GM19463 (cell line): ENCODE results near the gene SLC47A1.

Experiments
- ATAC-seq: cut with Tn5 transposase; IDR thresholded peaks from one replicate; pipeline ENCODE4 v1.9.1; 2021; ENCODE audit warnings: mild to moderate bottlenecking, moderate library complexity; ENCODE audit not compliant: unreplicated experiment

The SLC47A1 gene

GRCh38 chr17:19590912-19591551, 57.4 kb downstream of the SLC47A1 start:
- ATAC-seq, result no peak

DNA sequence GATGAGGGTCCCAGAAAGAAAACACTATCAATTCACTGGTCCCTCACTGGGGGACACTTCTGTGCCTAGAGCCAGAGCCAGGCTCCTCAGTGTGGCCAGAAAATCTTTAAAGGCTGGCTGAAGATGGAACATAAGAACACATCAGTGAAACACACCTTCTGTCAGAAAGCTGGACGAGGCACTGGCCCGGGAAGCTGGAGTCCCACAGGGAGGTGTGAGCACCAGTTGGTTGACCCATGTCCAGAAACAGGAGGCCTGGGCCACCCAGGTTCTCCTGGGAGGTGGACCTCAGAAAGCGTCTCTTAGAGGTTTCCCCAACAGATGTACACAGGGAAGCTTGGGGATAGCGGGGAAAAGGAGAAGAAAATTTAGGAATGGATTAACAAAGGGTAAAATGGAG, 58.7 kb downstream of the SLC47A1 start:
- ATAC-seq, result no peak

DNA sequence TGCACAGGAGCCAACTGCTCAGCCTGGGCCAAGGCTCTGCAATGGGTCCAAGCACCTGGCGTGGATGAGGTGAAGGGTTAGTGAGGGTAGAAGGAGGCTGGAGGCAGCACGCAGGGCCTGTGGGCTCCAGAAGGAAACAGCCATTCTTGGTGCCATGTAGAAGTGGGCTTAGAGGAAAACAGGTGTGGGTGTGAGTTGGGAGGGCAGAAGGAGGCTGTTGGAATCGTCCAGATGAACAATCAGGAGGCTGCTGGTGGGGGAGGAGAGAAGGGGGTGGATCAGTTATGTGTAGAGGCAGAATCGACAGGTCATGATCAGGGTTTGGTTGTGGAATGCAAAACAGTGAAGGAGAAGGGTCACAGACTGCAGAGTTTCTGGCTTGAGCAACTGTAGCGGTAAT, 63.2 kb downstream of the SLC47A1 start:
- no peak for ATAC-seq

DNA sequence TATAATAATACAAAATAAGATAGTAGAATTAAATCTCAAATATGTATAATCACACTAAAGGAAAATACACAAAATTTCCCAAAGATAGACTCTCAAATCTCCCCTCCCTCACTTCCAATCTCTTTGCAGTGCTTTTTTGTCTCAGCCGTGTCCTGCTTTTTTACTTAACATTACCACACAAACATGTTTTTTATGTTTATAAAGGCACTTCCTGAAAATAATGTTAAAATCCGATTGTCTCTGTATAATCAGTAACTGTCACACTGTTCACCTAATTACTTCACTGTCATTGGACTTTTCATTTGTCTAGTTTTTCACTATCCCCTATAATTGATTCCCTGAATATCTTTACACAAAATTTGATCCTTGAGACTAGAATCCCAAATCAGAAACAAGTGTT, 76.7 kb downstream of the SLC47A1 start:
- no peak for ATAC-seq

DNA sequence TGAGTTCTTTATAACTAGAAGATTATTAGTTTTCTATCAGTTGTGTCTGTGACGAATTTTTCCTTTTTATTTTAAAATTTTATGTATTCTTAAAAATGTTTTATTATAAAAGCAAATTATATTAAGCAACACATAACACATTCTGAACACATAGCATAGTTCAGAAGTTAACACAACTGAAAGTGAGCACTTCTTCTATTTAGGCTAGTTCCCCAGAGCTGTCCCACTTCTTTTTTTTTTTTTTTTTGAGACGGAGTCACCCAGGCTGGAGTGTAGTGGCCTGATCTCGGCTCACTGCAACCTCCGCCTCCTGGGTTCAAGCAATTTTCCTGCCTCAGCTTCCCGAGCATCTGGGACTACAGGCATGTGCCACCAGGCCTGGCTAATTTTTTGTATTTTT, 77.2 kb downstream of the SLC47A1 start:
- no peak for ATAC-seq

DNA sequence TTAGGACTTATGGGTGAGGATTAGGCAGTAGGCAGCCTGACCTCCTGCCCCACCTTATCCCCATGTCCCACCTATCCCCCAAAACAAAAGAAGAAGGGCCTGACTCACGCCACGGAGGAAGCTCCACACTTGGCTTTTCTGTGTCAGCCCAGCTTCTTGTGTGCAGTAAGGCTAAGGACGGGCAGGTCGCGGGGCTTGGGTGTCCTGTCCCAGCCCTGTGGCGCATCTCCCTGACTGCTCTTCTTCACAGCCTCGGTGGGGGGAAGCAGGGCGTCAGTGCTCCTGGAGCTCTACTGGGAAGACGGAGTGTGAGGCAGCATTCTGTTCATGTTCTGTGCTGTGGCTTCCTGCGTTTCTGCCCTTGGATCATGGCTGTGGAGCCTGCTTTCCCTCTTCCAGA, 80.3 kb downstream of the SLC47A1 start:
- ATAC-seq, result no peak

DNA sequence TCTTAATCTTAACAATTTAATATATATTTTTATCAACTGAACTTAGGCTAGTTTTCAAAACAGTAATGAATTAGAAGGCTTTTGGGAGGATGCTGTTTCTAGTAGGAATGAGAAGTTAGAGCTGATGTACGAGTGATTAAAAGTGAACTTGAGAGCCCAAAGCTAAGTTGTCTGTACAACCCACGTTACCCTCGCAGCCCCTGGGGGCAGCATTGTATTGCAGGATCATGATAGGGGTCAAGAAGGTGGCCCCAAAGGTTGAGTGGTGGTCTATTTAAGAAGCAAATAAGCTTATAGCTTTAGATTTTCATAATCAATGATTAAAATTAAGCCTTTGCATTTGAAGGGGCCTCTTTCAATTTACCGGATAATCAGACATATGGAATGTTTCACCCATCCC, 81.2 kb downstream of the SLC47A1 start:
- ATAC-seq, result no peak

GRCh38 chr17:19618015-19618414, 84.4 kb downstream of the SLC47A1 start:
- no peak for ATAC-seq

GRCh38 chr17:19619705-19620325, 86.2 kb downstream of the SLC47A1 start:
- ATAC-seq, result no peak

DNA sequence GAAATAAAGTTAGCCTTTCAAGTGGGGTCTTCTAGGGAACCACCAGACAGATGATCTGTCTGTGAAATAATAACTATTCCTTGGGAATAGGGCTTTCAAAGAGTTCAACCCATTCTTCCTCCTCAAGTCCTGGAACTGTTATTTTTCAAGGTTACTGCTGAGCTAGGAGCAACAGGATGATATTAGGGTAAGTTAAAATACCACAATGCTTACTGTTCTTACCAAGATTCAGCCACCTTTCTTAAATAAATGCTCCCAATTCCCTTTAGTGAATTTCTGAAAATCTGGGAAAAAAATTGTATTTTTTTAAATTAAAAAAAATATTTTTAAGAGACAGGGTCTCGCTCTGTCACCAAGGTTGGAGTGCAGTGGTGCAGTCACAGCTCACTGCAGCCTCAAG, 88.0 kb downstream of the SLC47A1 start:
- ATAC-seq, result no peak

DNA sequence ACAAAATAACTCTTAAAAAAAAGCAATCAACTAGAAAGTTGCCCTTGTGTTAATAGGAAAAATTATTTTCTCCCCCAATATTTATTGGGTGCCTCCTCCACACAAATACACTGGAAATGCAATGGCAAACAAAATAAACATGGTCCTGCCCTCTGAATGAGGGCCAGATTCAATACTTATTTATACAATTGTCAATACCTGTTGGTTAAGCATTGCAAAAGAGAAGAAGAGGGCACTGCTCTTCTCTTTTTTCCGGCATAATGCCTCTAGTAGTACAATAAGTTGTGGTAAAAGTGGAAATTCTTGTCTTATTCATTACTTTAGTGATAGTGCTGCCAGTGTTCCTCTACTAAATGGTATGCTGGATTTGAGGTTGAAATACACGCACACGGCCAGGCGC, 92.4 kb downstream of the SLC47A1 start:
- no peak for ATAC-seq
